BLaER1 treated with 17β-estradiol and CSF1 and Interleukin-3, amounts not matched to agents 10 nM and 100 nM (cell line): ENCODE data around the gene STX8.
"Not testable (repeated sequence)": the region's sequence is repeated elsewhere in the genome, so short reads cannot be mapped to it uniquely, and the experiment has no call there.

Experiments used
- H3K27ac ChIP-seq, 11 experiments: shearing (Covaris generic); formaldehyde crosslinking; 2 replicates each; pipeline ENCODE4 v1.8.1; 2022
- H3K27me3 ChIP-seq, 11 experiments: shearing (Covaris generic); formaldehyde crosslinking; 2 replicates each; pipeline ENCODE4 v1.8.1; 2022
- H3K36me3 ChIP-seq, 11 experiments: shearing (Covaris generic); formaldehyde crosslinking; 2 replicates each; pipeline ENCODE4 v1.8.1; 2022
- H3K4me1 ChIP-seq, 10 experiments: shearing (Covaris generic); formaldehyde crosslinking; 2 replicates each; pipeline ENCODE4 v1.8.1; 2022
- H3K4me2 ChIP-seq, 11 experiments: shearing (Covaris generic); formaldehyde crosslinking; 2 replicates each; pipeline ENCODE4 v1.8.1; 2022
- H3K4me3 ChIP-seq, 10 experiments: shearing (Covaris generic); formaldehyde crosslinking; 2 replicates each; pipeline ENCODE4 v1.8.1; 2022
- H3K9ac ChIP-seq, 11 experiments: shearing (Covaris generic); formaldehyde crosslinking; 2 replicates each; pipeline ENCODE4 v1.8.1; 2022
- H3K9me3 ChIP-seq, 11 experiments: shearing (Covaris generic); formaldehyde crosslinking; replicated peaks in 1 of 11; 2 replicates each; pipeline ENCODE4 v1.8.1; 2022
- H4K20me1 ChIP-seq, 11 experiments: shearing (Covaris generic); formaldehyde crosslinking; 2 replicates each; pipeline ENCODE4 v1.8.1; 2022
- Cebpa-rat ChIP-seq, 11 experiments: shearing (Covaris generic); IDR thresholded peaks; 2 replicates each; pipeline ENCODE4 v1.8.1; 2022

Gene STX8

DNA sequence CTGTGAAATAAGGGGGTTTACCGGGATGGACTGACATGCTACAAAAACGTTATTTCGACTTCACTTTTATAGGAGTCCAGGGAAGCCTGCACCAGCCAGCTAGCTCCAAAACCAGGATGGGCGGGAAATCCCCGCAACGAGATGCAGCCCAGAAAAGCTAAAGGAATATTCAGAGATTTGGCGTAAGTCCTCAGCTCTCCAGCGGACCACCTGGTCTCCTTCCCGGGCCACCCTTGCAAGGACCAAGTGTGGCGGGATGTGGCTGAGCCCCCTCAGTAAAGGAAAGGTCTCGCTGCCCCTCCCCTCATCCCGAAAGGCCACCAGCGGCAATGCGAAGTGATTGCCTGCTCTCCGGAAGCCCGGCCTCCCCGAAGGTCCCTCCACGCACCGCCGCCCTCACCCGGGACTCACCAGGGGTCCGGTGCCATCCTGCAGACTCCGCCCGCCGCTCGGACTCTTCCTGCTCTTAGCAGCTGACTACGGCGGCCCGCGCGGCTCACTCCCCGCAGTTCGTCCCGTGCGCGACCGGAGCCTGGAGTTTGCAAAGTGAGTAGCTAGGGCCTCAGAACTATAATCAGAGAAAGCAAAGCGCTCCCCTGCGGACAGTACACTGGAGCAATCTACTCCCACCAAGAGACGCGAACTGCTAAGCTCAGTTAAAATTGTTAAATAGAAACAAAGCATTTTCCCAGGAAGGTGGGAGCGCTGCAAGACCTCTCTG lies at the start of gene STX8:
Gene STX8, minus strand, starts transcription at position 440 of the 721 bp plus-strand sequence. Its CDS starts 12 bp downstream, at position 428.
- H3K4me2 ChIP-seq: peak within 1 kb of the TSS; percentile 85 to 100 (median 95)
- H3K27ac ChIP-seq: peak within 1 kb of the TSS; percentile 27 to 78 (median 62); a peak in 21 of 22 replicates
- peak within 1 kb of the TSS; percentile 70 to 85 (median 82) for H3K9ac ChIP-seq
- no peaks in the 10 kb centered on the region for H3K9me3 ChIP-seq
- H3K4me3 ChIP-seq: peak within 1 kb of the TSS; percentile 71 to 99 (median 90)
- H3K27me3 ChIP-seq: no peaks in the 10 kb centered on the region
- no peak for TF ChIP-seq Cebpa-rat (IDR thresholded peaks at IDR 0.05)
- peaks cover 0 to 14% (median 0%) of the 10 kb centered on the region in 11 experiments; a peak in 5 of 22 replicates for H4K20me1 ChIP-seq
- peaks cover 0 to 7% (median 3%) of the 10 kb centered on the region in 11 experiments; a peak in 9 of 22 replicates for H3K36me3 ChIP-seq
- H3K4me1 ChIP-seq: peaks cover 13 to 19% (median 15%) of the 10 kb centered on the region in 10 experiments

- Histone ChIP-seq H3K4me1 (no peaks in the 10 kb centered on the region), H3K9me3 (peaks cover 19 to 32% (median 29%) of the 10 kb centered on the region in 11 experiments)
- TF ChIP-seq Cebpa-rat (IDR thresholded peaks at IDR 0.05): no peak
These were observed 47.3 kb upstream of the STX8 start for GRCh38 chr17:9622961-9623360.

DNA sequence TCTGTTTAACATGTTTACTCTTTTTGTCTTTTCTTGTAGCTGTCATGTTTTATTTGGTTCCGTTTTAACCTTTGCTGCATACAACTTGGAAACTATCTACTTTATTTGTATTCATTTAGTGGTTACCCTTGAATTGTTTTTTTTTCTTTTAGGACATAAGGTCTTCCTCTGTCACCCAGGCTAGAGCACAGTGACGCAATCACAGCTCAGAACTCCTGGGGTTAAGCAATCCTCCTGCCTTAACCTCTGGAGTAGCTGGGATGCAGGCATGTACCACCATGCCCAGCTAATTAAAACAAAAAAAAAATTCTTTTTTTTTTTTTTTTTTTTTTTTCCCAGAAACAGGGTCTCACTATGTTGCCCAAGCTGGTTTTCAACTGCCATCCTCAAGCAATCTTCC lies 39.9 kb upstream of the STX8 start:
- H3K36me3 ChIP-seq: no peaks in the 10 kb centered on the region
- peaks cover 0 to 7% (median 0%) of the 10 kb centered on the region in 10 experiments; a peak in 4 of 20 replicates for H3K4me1 ChIP-seq
- peak in 4 of 11 experiments; percentile 13 to 47 (median 33); a peak in 3 of 22 replicates for TF ChIP-seq Cebpa-rat (IDR thresholded peaks at IDR 0.05)
- H3K4me3 ChIP-seq: no peak overlapping the region
- H3K4me2 ChIP-seq: no peak overlapping the region
- no peaks in the 10 kb centered on the region for H3K9me3 ChIP-seq
- no peak overlapping the region for H3K9ac ChIP-seq
- H4K20me1 ChIP-seq: no peaks in the 10 kb centered on the region
- H3K27ac ChIP-seq: no peak overlapping the region
- no peaks in the 10 kb centered on the region for H3K27me3 ChIP-seq

More at GRCh38 chr17:9622961-9623360, 47.3 kb upstream of the STX8 start:
- no peaks in the 10 kb centered on the region for H4K20me1 ChIP-seq
- H3K4me3 ChIP-seq: no peak overlapping the region
- no peaks in the 10 kb centered on the region for H3K27me3 ChIP-seq
- H3K4me2 ChIP-seq: no peak overlapping the region
- no peak overlapping the region for H3K9ac ChIP-seq
- no peaks in the 10 kb centered on the region for H3K36me3 ChIP-seq
- no peak overlapping the region for H3K27ac ChIP-seq

DNA sequence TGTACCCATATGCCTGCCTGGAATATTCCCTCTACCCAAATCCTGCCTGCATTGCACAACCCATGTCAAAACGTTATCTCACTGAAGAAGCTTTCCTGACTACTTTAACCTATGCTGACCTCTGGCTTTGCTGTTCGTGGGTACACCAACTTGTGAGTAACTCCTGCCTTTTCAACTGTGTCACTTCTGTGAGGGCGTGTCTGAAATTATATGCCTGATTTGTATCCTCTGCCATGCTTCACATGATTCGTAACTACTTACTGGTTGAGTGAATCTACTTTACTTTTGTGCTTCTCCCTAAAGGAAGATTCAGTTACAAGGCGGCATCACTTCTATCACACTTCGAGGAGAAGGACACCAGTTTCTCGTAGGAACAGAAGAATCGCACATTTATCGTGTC lies 36.4 kb upstream of the STX8 start:
- Histone ChIP-seq H3K27me3 (no peaks in the 10 kb centered on the region), H3K4me3 (no peak overlapping the region), H3K36me3 (no peaks in the 10 kb centered on the region), H3K9me3 (0 out of 22 replicates have a peak, but pooled peaks cover 0 to 5% (median 0%) of the 10 kb centered on the region in 11 experiments), H3K4me2 (peak overlapping the region in 6 of 11 experiments; percentile 1 to 47 (median 14); a peak in 9 of 22 replicates), H3K9ac (no peak overlapping the region), H3K4me1 (peaks cover 0 to 16% (median 0%) of the 10 kb centered on the region in 10 experiments; a peak in 6 of 20 replicates), H3K27ac (no peak overlapping the region), H4K20me1 (no peaks in the 10 kb centered on the region)
- no peak for TF ChIP-seq Cebpa-rat (IDR thresholded peaks at IDR 0.05)

DNA sequence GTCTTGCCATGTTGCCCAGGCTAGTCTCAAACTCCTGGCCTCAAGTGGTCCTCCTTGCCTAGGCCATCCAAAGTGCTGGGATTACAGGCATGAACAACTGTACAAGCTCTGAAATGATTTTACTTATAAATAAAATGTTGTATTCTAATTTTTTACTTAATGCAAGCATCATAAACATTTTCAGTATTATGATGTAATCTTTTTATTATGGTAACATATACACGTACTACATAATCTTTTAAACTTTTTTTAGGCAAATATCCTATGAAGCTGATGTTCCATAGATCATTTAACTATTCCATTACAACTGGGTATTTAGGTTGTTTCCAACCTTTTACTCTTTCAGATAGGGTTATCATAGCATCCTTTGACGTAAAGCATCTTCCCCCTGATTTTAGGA lies 35.9 kb upstream of the STX8 start:
- no peak for TF ChIP-seq Cebpa-rat (IDR thresholded peaks at IDR 0.05)
- Histone ChIP-seq H3K9me3 (0 out of 22 replicates have a peak, but pooled peaks cover 0 to 5% (median 0%) of the 10 kb centered on the region in 11 experiments), H3K27ac (no peak overlapping the region), H3K36me3 (no peaks in the 10 kb centered on the region), H3K4me3 (no peak overlapping the region), H3K4me1 (peaks cover 0 to 16% (median 0%) of the 10 kb centered on the region in 10 experiments; a peak in 6 of 20 replicates), H3K9ac (no peak overlapping the region), H4K20me1 (no peaks in the 10 kb centered on the region), H3K27me3 (no peaks in the 10 kb centered on the region), H3K4me2 (peak overlapping the region in 3 of 11 experiments; percentile 8 to 47 (median 21); a peak in 4 of 22 replicates)

DNA sequence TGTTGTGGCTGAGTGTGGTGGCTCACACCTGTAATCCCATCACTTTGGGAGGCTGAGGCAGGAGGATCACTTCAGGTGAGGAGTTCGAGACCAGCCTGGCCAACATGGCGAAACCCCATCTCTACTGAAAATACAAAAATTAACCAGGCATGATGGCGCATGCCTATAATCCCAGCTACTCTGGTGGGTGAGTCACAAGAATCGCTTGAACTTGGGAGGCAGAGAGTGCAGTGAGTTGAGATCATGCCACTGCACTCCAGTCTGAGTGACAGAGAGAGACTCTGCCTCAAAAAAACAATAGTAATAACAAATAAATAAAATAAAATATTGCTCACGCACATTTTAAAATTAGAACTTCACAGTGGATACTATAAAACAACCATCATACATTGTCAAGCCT lies 31.4 kb upstream of the STX8 start:
- not testable (repeated sequence) for H3K4me3 ChIP-seq, H4K20me1 ChIP-seq, H3K9me3 ChIP-seq, H3K27me3 ChIP-seq, H3K9ac ChIP-seq, H3K4me2 ChIP-seq, H3K36me3 ChIP-seq, H3K27ac ChIP-seq
- peaks cover 0 to 12% (median 0%) of the 10 kb centered on the region in 10 experiments; a peak in 6 of 20 replicates for H3K4me1 ChIP-seq

GRCh38 chr17:9606453-9606852 lies 30.8 kb upstream of the STX8 start:
- H3K4me1 ChIP-seq: peaks cover 0 to 9% (median 0%) of the 10 kb centered on the region in 10 experiments; a peak in 5 of 20 replicates
- no peak overlapping the region for H3K9ac ChIP-seq
- no peaks in the 10 kb centered on the region for H3K27me3 ChIP-seq
- no peaks in the 10 kb centered on the region for H4K20me1 ChIP-seq
- no peak overlapping the region for H3K4me2 ChIP-seq
- no peak overlapping the region for H3K27ac ChIP-seq
- no peak for TF ChIP-seq Cebpa-rat (IDR thresholded peaks at IDR 0.05)
- H3K9me3 ChIP-seq: 0 out of 22 replicates have a peak, but pooled peaks cover 0 to 5% (median 0%) of the 10 kb centered on the region in 11 experiments
- no peaks in the 10 kb centered on the region for H3K36me3 ChIP-seq
- no peak overlapping the region for H3K4me3 ChIP-seq

- H3K9ac ChIP-seq, H3K4me1 ChIP-seq, H3K4me3 ChIP-seq, H4K20me1 ChIP-seq, H3K4me2 ChIP-seq, H3K27ac ChIP-seq, H3K36me3 ChIP-seq, H3K27me3 ChIP-seq, H3K9me3 ChIP-seq: not testable (repeated sequence)
These were observed 29.0 kb upstream of the STX8 start for GRCh38 chr17:9604583-9604982.

DNA sequence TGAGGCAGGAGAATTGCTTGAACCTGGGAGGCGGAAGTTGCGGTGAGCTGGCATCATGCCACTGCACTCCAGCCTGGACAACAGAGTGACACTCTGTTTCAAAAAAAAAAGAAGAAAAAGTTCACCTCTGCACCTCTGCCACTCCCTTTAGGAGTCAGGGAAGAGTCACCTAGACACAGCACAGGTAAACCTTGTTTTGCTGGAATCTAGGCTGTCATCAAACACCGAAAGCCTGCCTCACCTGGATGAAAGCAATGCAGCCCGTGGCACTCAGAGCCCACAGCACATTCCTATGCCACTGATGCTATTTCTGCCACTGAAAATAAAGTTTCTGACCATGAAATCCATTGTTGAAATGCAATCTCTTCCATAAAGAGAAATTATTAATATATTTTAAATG lies 23.0 kb upstream of the STX8 start:
- TF ChIP-seq Cebpa-rat (IDR thresholded peaks at IDR 0.05): no peak
- Histone ChIP-seq H3K9ac (no peak overlapping the region), H3K36me3 (no peaks in the 10 kb centered on the region), H4K20me1 (no peaks in the 10 kb centered on the region), H3K9me3 (no peaks in the 10 kb centered on the region), H3K4me3 (no peak overlapping the region), H3K27ac (no peak overlapping the region), H3K4me2 (no peak overlapping the region), H3K4me1 (no peaks in the 10 kb centered on the region), H3K27me3 (no peaks in the 10 kb centered on the region)

GRCh38 chr17:9597638-9598037 lies 22.0 kb upstream of the STX8 start:
- H3K9me3 ChIP-seq, H3K27me3 ChIP-seq, H3K4me3 ChIP-seq, H3K4me2 ChIP-seq, H3K9ac ChIP-seq, H3K27ac ChIP-seq, H4K20me1 ChIP-seq, H3K4me1 ChIP-seq, H3K36me3 ChIP-seq: not testable (repeated sequence)
